ENCODE results near the gene RAPGEF4. TPM values are rescaled to one million over a fixed set of nuclear protein-coding genes. Genes with fewer than 3 reads are reported as not detected.

The RAPGEF4 gene
- total and polyA plus RNA-seq, 9 of the 15 experiments (the other 6 are each of a cell fraction or from before 2014, with no cell fraction given): 0.04 to 0.33 (median 0.13) TPM; not detected in 6

- no peaks in the 10 kb centered on the region for H3K79me2 ChIP-seq (ENCODE audit: control insufficient read depth, insufficient read depth, low read length)
- DNase-seq (ENCODE audit: extremely low read depth in 1 of 4, low spot score in 3 of 4): no peak
- no peak for FAIRE-seq
- H3K4me1 ChIP-seq (replicated peaks in 1 of 2; ENCODE audit: control insufficient read depth in 2 of 2, insufficient read depth in 2 of 2, low read length in 2 of 2): no peaks in the 10 kb centered on the region
- H4K20me1 ChIP-seq (replicated peaks; ENCODE audit: control insufficient read depth, insufficient read depth, low read length): no peaks in the 10 kb centered on the region
- peaks cover 20 to 28% of the 10 kb centered on the region in 2 experiments for H3K27me3 ChIP-seq (ENCODE audit: control insufficient read depth in 2 of 2, insufficient read depth in 2 of 2, low read length in 2 of 2)
- no peak overlapping the region for H3K4me2 ChIP-seq (ENCODE audit: insufficient read depth, low read length)
- 4% methylated on average over 4 of the region's 4 CpGs for WGBS (ENCODE audit: insufficient coverage, low coverage, missing lambda C conversion rate)
- no peak overlapping the region for H3K27ac ChIP-seq (ENCODE audit: extremely low read depth, low read depth, low read length)
- in situ Hi-C loops (cut with MboI) (no loop called here), intact Hi-C loops (cut with micrococcal nuclease) (no loop called here)
- no peaks in the 10 kb centered on the region for H3K9me3 ChIP-seq (replicated peaks; ENCODE audit: control insufficient read depth, insufficient read depth, low read depth, low read length)
- BruUV-seq (replicated peaks): no TSS peak
- H3K36me3 ChIP-seq (ENCODE audit: control insufficient read depth, insufficient read depth, low read length): no peaks in the 10 kb centered on the region
- no peak overlapping the region for H3K4me3 ChIP-seq
- ChIA-PET POLR2A (interaction anchor here (1.4 kb wide), 1 partner anchor 22 kb away, joined by 5 read pairs; no protein-coding TSS in a partner anchor), CTCF (ENCODE audit: low intra/inter-chr PET ratio) (no interaction called here)
- no peaks in the 10 kb centered on the region for H3K9me1 ChIP-seq (ENCODE audit: control insufficient read depth, insufficient read depth, low read length)
- TF ChIP-seq PKNOX1 (IDR thresholded peaks at IDR 0.05): no peak
- no peak for TF ChIP-seq TEAD2 (tag; IDR thresholded peaks at IDR 0.05)
- no peak for TF ChIP-seq LARP7 (IDR thresholded peaks at IDR 0.05)
- TF ChIP-seq ZBTB1 (CRISPR knock-in tag; IDR thresholded peaks at IDR 0.05; ENCODE audit: borderline replicate concordance, low read depth): no peak
- no peak for TF ChIP-seq ZNF707 (CRISPR knock-in tag; conservative IDR thresholded peaks at IDR 0.05)
- TF ChIP-seq, protein P1, sequence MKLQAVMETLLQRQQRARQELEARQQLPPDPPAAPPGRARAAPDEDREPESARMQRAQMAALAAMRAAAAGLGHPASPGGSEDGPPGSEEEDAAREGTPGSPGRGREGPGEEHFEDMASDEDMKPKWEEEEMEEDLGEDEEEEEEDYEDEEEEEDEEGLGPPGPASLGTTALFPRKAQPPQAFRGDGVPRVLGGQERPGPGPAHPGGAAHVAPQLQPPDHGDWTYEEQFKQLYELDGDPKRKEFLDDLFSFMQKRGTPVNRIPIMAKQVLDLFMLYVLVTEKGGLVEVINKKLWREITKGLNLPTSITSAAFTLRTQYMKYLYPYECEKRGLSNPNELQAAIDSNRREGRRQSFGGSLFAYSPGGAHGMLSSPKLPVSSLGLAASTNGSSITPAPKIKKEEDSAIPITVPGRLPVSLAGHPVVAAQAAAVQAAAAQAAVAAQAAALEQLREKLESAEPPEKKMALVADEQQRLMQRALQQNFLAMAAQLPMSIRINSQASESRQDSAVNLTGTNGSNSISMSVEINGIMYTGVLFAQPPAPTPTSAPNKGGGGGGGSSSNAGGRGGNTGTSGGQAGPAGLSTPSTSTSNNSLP (IDR thresholded peaks at IDR 0.05; ENCODE audit: borderline replicate concordance, low read depth, low read length): no peak
- TF ChIP-seq FOXJ2 (tag; IDR thresholded peaks at IDR 0.05): no peak
- TF ChIP-seq CBX2 (IDR thresholded peaks at IDR 0.05; ENCODE audit: insufficient read depth, low read length, poor library complexity, severe bottlenecking): no peak
- TF ChIP-seq, protein P2, sequence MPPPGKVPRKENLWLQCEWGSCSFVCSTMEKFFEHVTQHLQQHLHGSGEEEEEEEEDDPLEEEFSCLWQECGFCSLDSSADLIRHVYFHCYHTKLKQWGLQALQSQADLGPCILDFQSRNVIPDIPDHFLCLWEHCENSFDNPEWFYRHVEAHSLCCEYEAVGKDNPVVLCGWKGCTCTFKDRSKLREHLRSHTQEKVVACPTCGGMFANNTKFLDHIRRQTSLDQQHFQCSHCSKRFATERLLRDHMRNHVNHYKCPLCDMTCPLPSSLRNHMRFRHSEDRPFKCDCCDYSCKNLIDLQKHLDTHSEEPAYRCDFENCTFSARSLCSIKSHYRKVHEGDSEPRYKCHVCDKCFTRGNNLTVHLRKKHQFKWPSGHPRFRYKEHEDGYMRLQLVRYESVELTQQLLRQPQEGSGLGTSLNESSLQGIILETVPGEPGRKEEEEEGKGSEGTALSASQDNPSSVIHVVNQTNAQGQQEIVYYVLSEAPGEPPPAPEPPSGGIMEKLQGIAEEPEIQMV (tag; conservative IDR thresholded peaks at IDR 0.05; ENCODE audit: low read depth): no peak
- TF ChIP-seq TRIM24 (IDR thresholded peaks at IDR 0.05): no peak
- TF ChIP-seq SRF (CRISPR knock-in tag; IDR thresholded peaks at IDR 0.05): no peak
- TF ChIP-seq HDAC6 (IDR thresholded peaks at IDR 0.05; ENCODE audit: low read depth, low read length): no peak
- TF ChIP-seq CAMTA2 (CRISPR knock-in tag; conservative IDR thresholded peaks at IDR 0.05): no peak
- TF ChIP-seq POLR2B (IDR thresholded peaks at IDR 0.05; ENCODE audit: low read depth, partially characterized antibody): no peak
- TF ChIP-seq RAD51 (IDR thresholded peaks at IDR 0.05; ENCODE audit: borderline replicate concordance, low read depth): no peak
- ATAC-seq: 0 out of 3 replicates have a peak, but pooled peaks have one; percentile 14
- H3K9ac ChIP-seq (ENCODE audit: insufficient read depth in 1 of 2, low read depth in 2 of 2, low read length in 2 of 2): no peak overlapping the region
- H2AFZ ChIP-seq (ENCODE audit: low read depth, low read length): no peak overlapping the region
Measured at GRCh38 chr2:173050684-173051083, 315.0 kb downstream of the RAPGEF4 start.

All from K562 (cell line).